Progenitor cell of endocrine pancreas (in vitro differentiated cells): Measurements from ENCODE around the gene KLHL18. TPM values are rescaled to one million over a fixed set of nuclear protein-coding genes. Genes with fewer than 3 reads are reported as not detected.
"Not testable (repeated sequence)": the region's sequence is repeated elsewhere in the genome, so short reads cannot be mapped to it uniquely, and the experiment has no call there.

Experiments
- DNase-seq: peaks from one replicate; pipeline ENCODE4 v3.0.0; 2021; ENCODE audit warnings: low spot score; ENCODE audit not compliant: unreplicated experiment
- H3K27ac Mint-ChIP-seq: 2 replicates; pipeline ENCODE4 v1.8.0; 2021; ENCODE audit warnings: mild to moderate bottlenecking, moderate library complexity, mixed read lengths
- H3K27me3 Mint-ChIP-seq: 2 replicates; pipeline ENCODE4 v1.8.0; 2021; ENCODE audit warnings: mixed read lengths
- H3K36me3 Mint-ChIP-seq: 2 replicates; pipeline ENCODE4 v1.8.0; 2022; ENCODE audit warnings: mixed read lengths; ENCODE audit not compliant: insufficient read depth
- H3K4me1 Mint-ChIP-seq: 2 replicates; pipeline ENCODE4 v1.8.0; 2021; ENCODE audit warnings: low read depth, mixed read lengths
- H3K4me3 Mint-ChIP-seq: 2 replicates; pipeline ENCODE4 v1.8.0; 2021; ENCODE audit warnings: low read depth, mild to moderate bottlenecking, moderate library complexity, mixed read lengths
- H3K9me3 Mint-ChIP-seq: 2 replicates; pipeline ENCODE4 v1.8.0; 2021; ENCODE audit warnings: low read depth, mixed read lengths
- total RNA-seq: library from RNA; stranded (reverse); gene quantifications from 2 replicates; pipeline ENCODE4 v1.2.1, GENCODE V29; 2021
- TF ChIP-seq, protein P1 (sequence below): fragments of 200-600 bp; sonication (generic); IDR thresholded peaks from one replicate; pipeline ENCODE4 v1.5.0; 2021; ENCODE audit warnings: antibody characterized with exemption, mild to moderate bottlenecking; ENCODE audit not compliant: unreplicated experiment

Gene KLHL18
- total RNA-seq, 1 donor from 2014 or later = 33.6 TPM

DNA sequence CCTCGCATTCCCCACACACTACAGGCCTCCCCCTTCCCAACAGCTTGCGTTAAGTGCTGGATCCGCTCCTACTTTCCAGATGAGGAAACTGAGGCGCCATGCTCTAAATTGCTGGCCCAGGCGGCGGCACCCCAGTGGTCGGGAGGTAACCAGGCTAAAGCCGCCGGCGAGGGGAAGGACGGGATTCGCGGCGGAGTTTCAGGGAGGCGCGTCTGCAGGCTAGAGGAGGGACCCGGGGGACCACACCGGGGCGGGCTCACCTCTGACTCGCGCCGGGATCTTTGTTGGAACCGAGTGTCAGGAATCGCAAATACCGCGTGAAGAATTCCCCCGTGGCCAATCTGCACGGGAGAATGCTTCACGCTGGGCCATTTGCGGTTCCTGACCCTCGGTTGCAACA, 73.5 kb downstream of the KLHL18 start:
- Mint-ChIP-seq H3K9me3 (peaks cover 12% of the 10 kb centered on the region), H3K4me3 (no peak overlapping the region), H3K36me3 (peaks cover 2% of the 10 kb centered on the region), H3K4me1 (no peaks in the 10 kb centered on the region), H3K27me3 (no peaks in the 10 kb centered on the region), H3K27ac (no peak overlapping the region)
- TF ChIP-seq, protein P1, sequence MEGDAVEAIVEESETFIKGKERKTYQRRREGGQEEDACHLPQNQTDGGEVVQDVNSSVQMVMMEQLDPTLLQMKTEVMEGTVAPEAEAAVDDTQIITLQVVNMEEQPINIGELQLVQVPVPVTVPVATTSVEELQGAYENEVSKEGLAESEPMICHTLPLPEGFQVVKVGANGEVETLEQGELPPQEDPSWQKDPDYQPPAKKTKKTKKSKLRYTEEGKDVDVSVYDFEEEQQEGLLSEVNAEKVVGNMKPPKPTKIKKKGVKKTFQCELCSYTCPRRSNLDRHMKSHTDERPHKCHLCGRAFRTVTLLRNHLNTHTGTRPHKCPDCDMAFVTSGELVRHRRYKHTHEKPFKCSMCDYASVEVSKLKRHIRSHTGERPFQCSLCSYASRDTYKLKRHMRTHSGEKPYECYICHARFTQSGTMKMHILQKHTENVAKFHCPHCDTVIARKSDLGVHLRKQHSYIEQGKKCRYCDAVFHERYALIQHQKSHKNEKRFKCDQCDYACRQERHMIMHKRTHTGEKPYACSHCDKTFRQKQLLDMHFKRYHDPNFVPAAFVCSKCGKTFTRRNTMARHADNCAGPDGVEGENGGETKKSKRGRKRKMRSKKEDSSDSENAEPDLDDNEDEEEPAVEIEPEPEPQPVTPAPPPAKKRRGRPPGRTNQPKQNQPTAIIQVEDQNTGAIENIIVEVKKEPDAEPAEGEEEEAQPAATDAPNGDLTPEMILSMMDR = no peak
- no peak for DNase-seq

DNA sequence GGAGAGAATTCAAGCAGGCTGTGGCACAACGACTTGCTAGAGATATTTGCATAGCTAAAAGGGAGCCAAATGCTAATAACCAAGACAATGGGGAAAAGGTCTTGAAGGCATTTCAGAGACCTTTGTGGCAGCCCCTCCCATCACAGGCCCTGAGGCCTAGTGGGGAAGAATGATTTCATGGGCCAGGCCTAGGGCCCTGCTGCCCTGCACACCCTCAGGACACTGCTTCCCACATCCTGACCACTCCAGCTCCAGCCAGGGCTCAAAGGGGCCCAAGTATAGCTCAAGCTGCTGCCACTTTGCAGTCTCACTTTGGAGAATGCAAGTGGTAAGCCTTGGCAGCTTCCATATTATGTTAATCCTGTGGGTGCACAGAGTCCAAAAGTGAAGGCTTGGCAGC, 76.6 kb downstream of the KLHL18 start:
- Mint-ChIP-seq H3K36me3 (peaks cover 2% of the 10 kb centered on the region), H3K9me3 (peaks cover 12% of the 10 kb centered on the region), H3K4me1 (no peaks in the 10 kb centered on the region), H3K27ac (no peak overlapping the region), H3K4me3 (no peak overlapping the region), H3K27me3 (no peaks in the 10 kb centered on the region)
- DNase-seq = no peak
- TF ChIP-seq, protein P1 = no peak

DNA sequence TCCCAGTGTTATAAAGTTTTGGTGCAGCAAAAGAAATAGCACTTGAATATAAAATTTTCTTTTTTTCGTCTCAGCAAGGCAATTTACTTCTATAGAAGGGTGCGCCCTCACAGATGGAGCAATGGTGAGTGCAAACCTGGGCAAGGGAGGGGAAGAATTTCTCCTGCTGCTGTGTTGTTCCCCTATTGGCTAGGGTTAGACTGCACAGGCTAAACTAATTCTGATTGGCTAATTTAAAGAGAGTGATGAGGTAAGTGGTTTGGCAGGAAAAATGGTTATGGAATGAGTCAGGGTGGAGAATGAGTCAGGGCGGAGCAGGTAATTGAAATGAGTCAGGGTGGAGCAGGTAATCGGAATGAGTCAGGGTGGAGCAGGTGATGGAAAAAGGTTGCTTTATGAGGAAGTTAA, 77.4 kb downstream of the KLHL18 start:
- H3K4me1 Mint-ChIP-seq, DNase-seq, H3K36me3 Mint-ChIP-seq, H3K27me3 Mint-ChIP-seq, H3K4me3 Mint-ChIP-seq, H3K27ac Mint-ChIP-seq: not testable (repeated sequence)
- peaks cover 12% of the 10 kb centered on the region for H3K9me3 Mint-ChIP-seq

DNA sequence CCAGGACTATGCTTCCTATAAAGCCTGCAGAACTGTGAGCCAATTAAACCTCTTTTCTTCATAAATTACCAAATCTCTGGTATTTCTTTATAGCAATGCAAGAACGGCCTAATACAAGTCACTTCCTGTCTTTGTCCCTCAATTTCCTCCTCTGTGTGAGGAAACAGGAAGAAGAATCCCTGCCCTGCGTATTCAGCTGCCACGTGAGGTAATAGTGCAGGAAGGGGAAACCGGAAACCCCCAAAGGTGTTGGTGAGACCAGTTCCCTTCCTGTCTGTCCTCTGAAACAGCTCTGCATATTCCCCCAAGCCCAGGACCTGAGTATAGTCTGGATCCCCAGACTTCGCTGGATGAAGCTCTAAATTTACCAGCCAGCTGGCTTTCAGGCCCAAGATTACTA, 80.0 kb downstream of the KLHL18 start:
- H3K27ac Mint-ChIP-seq = no peak overlapping the region
- no peaks in the 10 kb centered on the region for H3K27me3 Mint-ChIP-seq
- H3K9me3 Mint-ChIP-seq = peaks cover 11% of the 10 kb centered on the region
- H3K36me3 Mint-ChIP-seq = peaks cover 2% of the 10 kb centered on the region
- no peak overlapping the region for H3K4me3 Mint-ChIP-seq
- DNase-seq = no peak
- TF ChIP-seq, protein P1 = no peak
- no peaks in the 10 kb centered on the region for H3K4me1 Mint-ChIP-seq

DNA sequence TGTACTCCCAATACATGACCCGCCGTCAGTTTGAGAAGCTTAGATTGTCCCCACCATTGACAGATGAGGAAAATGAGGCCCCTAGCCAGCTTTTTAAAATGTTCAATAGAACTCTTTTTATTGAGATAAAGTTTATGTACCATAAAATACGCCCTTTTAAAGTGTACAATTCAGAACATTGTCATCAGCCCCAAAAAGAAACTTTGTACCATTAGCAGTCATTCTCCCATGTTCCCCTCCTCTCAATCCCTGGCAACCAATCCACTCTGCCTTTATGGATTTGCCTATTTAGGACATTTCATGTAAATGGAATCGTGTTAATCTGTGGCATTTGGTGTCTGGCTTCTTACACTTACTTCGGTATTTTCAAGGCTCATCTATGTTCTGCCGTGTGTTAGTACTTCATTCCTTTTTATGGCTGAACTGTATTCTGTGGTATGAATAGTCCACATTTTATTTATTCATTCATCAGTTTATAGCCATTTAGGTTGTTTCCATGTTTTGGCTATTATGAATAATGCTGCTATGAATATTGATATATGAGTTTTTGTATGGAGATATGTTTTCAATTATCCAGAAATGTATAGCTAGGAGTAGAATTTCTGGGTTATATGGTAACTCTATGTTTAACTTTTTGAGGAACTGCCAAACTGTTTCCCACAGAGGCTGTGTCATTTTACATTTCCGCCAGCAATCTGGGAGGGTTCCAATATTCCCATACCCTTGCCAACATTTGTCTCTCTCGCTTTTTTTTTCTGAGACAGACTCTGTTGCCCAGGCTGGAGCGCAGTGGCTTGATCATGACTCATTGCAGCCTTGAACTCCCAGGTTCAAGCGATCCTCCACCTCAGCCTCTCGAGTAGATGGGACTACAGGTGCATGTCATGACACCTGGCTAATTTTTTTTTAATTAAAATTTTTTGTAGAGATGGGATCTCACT, 82.7 kb downstream of the KLHL18 start:
- TF ChIP-seq, protein P1 = no peak
- no peaks in the 10 kb centered on the region for H3K36me3 Mint-ChIP-seq
- H3K9me3 Mint-ChIP-seq = no peaks in the 10 kb centered on the region
- no peak for DNase-seq
- no peak overlapping the region for H3K27ac Mint-ChIP-seq
- peaks cover 2% of the 10 kb centered on the region for H3K27me3 Mint-ChIP-seq
- H3K4me1 Mint-ChIP-seq = no peaks in the 10 kb centered on the region
- H3K4me3 Mint-ChIP-seq = no peak overlapping the region

DNA sequence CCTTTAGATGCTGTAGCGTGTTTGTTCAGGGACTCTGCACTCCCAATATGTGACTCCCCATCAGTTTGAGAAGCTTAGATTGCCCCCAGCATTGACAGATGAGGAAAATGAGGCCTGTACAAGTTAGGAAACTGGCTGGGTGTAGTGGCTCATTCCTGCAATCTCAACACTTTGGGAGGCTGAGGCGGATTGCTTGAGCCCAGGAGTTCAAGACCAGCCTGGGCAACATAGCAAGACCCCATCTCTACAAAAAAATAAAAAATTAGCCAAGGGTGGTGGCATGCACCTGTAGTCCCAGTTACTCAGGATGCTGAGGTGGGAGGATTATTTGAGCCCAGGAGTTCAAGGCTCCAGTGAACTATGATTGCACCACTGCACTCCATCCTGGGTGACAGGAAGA, 84.1 kb downstream of the KLHL18 start:
- no peak overlapping the region for H3K27ac Mint-ChIP-seq
- H3K4me1 Mint-ChIP-seq = no peaks in the 10 kb centered on the region
- TF ChIP-seq, protein P1 = no peak
- peaks cover 2% of the 10 kb centered on the region for H3K27me3 Mint-ChIP-seq
- no peaks in the 10 kb centered on the region for H3K36me3 Mint-ChIP-seq
- H3K9me3 Mint-ChIP-seq = no peaks in the 10 kb centered on the region
- H3K4me3 Mint-ChIP-seq = no peak overlapping the region
- DNase-seq = no peak
